Measurements from ENCODE around the gene CALN1.

CALN1 gene

GRCh38 chr7:72435366-72435765 lies 23.2 kb upstream of the CALN1 start:
- TF ChIP-seq CTCF (conservative IDR thresholded peaks at IDR 0.05; ENCODE audit: control insufficient read depth, insufficient read depth, low read depth, low read length) = no peak
- DNase-seq (ENCODE audit: low read depth) = peak; percentile 27
- no peak overlapping the region for H3K4me3 ChIP-seq (ENCODE audit: control insufficient read depth, low read depth, low read length)

GRCh38 chr7:72430531-72430930 lies 18.4 kb upstream of the CALN1 start:
- no peak for DNase-seq (ENCODE audit: low read depth)
- no peak for TF ChIP-seq CTCF (conservative IDR thresholded peaks at IDR 0.05; ENCODE audit: control insufficient read depth, insufficient read depth, low read depth, low read length)
- H3K4me3 ChIP-seq (ENCODE audit: control insufficient read depth, low read depth, low read length) = no peak overlapping the region

- TF ChIP-seq CTCF (conservative IDR thresholded peaks at IDR 0.05; ENCODE audit: control insufficient read depth, insufficient read depth, low read depth, low read length) = no peak
- DNase-seq (ENCODE audit: low read depth) = no peak
- no peak overlapping the region for H3K4me3 ChIP-seq (ENCODE audit: control insufficient read depth, low read depth, low read length)
These were observed 17.2 kb upstream of the CALN1 start for GRCh38 chr7:72429316-72429715.

DNA sequence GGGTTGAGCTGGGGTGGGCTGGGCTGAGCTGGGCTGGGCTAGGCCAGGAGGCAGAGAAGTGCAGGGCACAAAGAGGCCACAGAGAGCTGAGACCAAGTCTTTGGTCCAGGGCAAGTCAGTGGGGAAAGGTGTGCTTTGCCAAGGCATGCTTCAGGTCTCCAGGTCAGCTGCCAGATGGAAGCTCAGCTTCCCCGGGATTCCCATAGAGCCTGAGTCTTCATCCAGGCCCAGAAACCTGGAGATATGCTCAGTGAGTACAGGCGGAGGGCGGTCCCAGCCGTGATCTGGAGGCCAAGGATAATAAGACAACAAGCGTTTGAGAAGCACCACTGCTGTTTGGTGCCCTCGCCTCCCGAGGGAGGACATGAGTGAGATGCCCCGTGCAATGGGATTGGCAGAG lies 4.7 kb upstream of the CALN1 start:
- TF ChIP-seq CTCF (conservative IDR thresholded peaks at IDR 0.05; ENCODE audit: control insufficient read depth, insufficient read depth, low read depth, low read length) = no peak

GRCh38 chr7:72415586-72415985 lies 3.4 kb upstream of the CALN1 start:
- no peak overlapping the region for H3K4me3 ChIP-seq (ENCODE audit: control insufficient read depth, low read depth, low read length)
- TF ChIP-seq CTCF (conservative IDR thresholded peaks at IDR 0.05; ENCODE audit: control insufficient read depth, insufficient read depth, low read depth, low read length) = no peak
- no peak for DNase-seq (ENCODE audit: low read depth)

More for the DNA sequence above, 4.7 kb upstream of the CALN1 start:
- no peak overlapping the region for H3K4me3 ChIP-seq (ENCODE audit: control insufficient read depth, low read depth, low read length)
- no peak for DNase-seq (ENCODE audit: low read depth)

DNA sequence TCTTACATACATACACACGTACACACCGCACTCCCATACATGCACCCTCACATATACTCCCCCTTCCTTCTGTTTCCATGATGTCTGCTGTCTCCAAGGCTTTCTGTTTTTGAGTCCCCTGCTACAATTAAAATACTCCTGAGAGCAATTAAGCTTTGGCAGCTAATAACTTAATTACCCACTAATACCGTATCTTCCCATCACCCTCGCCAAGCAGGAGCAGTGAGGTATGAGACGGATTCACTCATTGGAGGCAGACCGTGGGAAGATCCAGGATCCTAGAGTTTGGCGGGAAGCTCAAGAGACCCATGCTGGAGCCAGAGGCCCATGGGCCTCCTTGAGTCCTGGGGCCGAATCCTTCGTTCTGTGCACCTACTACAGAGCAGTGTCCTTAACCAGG lies 1.7 kb upstream of the CALN1 start:
- DNase-seq (ENCODE audit: low read depth) = no peak
- no peak overlapping the region for H3K4me3 ChIP-seq (ENCODE audit: control insufficient read depth, low read depth, low read length)
- TF ChIP-seq CTCF (conservative IDR thresholded peaks at IDR 0.05; ENCODE audit: control insufficient read depth, insufficient read depth, low read depth, low read length) = no peak

GRCh38 chr7:72413290-72413689 lies 1.2 kb upstream of the CALN1 start:
- TF ChIP-seq CTCF (conservative IDR thresholded peaks at IDR 0.05; ENCODE audit: control insufficient read depth, insufficient read depth, low read depth, low read length) = no peak
- H3K4me3 ChIP-seq (ENCODE audit: control insufficient read depth, low read depth, low read length) = no peak overlapping the region
- DNase-seq (ENCODE audit: low read depth) = no peak
